Liver (tissue), 2 donors: ENCODE results near the gene GLI2.

Source experiments
- TF ChIP-seq, protein P1 (sequence below): fragments of 150-350 bp; IDR thresholded peaks from 2 replicates; pipeline ENCODE4 v1.5.1; 2017; ENCODE audit warnings: improper control_type of control experiment, low read depth, low read length; ENCODE audit not compliant: missing input control
- TF ChIP-seq, protein P2 (sequence below): IDR thresholded peaks from 2 replicates; pipeline ENCODE4 v1.6.1; 2016; ENCODE audit warnings: antibody characterized with exemption
- TF ChIP-seq, protein P3 (sequence below): IDR thresholded peaks from 2 replicates; pipeline ENCODE4 v1.6.1; 2016; ENCODE audit warnings: antibody characterized with exemption, mild to moderate bottlenecking
- TF ChIP-seq, protein P4 (sequence below): IDR thresholded peaks from 2 replicates; pipeline ENCODE4 v1.6.1; 2016; ENCODE audit warnings: antibody characterized with exemption
- donor health status: healthy.

DNA sequence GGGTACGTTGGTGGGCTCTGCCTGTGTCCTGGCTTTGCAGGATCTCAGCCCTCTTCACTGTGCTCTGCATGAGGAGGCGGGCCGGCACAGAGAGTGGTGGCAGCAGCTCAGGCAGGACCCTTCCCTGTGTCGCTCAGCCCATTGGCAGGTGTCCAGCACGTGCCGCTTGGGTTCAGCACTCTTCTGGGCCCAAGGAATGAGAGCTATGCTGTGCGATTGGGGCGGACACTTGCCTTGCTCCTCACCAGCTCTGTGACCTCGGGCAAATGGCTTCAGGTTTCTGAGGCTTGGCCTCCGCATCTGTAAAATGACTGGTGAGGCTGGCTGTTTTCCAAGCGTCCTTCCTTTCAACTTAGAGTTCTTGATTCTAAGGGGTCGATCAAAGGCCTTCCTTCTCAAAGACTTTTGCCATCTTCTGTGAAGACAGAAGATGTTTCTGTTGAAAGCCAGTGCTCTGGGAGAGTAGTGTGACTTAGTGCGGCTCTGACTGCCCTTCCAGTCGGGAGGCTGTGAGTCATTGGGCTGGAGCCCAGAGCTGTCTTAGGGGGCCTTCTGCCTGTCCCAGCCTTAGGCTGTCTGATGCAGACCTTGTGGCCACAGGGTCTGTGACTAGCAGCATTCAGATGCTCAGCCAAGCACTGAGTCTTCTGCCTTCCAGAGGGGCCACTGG is 35.6 kb downstream of the GLI2 start:
- TF ChIP-seq, protein P1, sequence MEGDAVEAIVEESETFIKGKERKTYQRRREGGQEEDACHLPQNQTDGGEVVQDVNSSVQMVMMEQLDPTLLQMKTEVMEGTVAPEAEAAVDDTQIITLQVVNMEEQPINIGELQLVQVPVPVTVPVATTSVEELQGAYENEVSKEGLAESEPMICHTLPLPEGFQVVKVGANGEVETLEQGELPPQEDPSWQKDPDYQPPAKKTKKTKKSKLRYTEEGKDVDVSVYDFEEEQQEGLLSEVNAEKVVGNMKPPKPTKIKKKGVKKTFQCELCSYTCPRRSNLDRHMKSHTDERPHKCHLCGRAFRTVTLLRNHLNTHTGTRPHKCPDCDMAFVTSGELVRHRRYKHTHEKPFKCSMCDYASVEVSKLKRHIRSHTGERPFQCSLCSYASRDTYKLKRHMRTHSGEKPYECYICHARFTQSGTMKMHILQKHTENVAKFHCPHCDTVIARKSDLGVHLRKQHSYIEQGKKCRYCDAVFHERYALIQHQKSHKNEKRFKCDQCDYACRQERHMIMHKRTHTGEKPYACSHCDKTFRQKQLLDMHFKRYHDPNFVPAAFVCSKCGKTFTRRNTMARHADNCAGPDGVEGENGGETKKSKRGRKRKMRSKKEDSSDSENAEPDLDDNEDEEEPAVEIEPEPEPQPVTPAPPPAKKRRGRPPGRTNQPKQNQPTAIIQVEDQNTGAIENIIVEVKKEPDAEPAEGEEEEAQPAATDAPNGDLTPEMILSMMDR = no peak
- TF ChIP-seq, protein P2, sequence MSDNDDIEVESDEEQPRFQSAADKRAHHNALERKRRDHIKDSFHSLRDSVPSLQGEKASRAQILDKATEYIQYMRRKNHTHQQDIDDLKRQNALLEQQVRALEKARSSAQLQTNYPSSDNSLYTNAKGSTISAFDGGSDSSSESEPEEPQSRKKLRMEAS = no peak
- TF ChIP-seq, protein P3, sequence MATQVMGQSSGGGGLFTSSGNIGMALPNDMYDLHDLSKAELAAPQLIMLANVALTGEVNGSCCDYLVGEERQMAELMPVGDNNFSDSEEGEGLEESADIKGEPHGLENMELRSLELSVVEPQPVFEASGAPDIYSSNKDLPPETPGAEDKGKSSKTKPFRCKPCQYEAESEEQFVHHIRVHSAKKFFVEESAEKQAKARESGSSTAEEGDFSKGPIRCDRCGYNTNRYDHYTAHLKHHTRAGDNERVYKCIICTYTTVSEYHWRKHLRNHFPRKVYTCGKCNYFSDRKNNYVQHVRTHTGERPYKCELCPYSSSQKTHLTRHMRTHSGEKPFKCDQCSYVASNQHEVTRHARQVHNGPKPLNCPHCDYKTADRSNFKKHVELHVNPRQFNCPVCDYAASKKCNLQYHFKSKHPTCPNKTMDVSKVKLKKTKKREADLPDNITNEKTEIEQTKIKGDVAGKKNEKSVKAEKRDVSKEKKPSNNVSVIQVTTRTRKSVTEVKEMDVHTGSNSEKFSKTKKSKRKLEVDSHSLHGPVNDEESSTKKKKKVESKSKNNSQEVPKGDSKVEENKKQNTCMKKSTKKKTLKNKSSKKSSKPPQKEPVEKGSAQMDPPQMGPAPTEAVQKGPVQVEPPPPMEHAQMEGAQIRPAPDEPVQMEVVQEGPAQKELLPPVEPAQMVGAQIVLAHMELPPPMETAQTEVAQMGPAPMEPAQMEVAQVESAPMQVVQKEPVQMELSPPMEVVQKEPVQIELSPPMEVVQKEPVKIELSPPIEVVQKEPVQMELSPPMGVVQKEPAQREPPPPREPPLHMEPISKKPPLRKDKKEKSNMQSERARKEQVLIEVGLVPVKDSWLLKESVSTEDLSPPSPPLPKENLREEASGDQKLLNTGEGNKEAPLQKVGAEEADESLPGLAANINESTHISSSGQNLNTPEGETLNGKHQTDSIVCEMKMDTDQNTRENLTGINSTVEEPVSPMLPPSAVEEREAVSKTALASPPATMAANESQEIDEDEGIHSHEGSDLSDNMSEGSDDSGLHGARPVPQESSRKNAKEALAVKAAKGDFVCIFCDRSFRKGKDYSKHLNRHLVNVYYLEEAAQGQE = no peak
- TF ChIP-seq, protein P4, sequence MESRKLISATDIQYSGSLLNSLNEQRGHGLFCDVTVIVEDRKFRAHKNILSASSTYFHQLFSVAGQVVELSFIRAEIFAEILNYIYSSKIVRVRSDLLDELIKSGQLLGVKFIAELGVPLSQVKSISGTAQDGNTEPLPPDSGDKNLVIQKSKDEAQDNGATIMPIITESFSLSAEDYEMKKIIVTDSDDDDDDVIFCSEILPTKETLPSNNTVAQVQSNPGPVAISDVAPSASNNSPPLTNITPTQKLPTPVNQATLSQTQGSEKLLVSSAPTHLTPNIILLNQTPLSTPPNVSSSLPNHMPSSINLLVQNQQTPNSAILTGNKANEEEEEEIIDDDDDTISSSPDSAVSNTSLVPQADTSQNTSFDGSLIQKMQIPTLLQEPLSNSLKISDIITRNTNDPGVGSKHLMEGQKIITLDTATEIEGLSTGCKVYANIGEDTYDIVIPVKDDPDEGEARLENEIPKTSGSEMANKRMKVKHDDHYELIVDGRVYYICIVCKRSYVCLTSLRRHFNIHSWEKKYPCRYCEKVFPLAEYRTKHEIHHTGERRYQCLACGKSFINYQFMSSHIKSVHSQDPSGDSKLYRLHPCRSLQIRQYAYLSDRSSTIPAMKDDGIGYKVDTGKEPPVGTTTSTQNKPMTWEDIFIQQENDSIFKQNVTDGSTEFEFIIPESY = no peak
